GM19035 (cell line): ENCODE results near the gene SEMA6B.
"Not testable (repeated sequence)": the region's sequence is repeated elsewhere in the genome, so short reads cannot be mapped to it uniquely, and the experiment has no call there.

ENCODE experiments used
- ATAC-seq: cut with Tn5 transposase; IDR thresholded peaks from one replicate; pipeline ENCODE4 v1.9.1; 2021; ENCODE audit not compliant: unreplicated experiment

The SEMA6B gene

GRCh38 chr19:4575267-4576015, 16.0 kb upstream of the SEMA6B start:
- ATAC-seq, result no peak

DNA sequence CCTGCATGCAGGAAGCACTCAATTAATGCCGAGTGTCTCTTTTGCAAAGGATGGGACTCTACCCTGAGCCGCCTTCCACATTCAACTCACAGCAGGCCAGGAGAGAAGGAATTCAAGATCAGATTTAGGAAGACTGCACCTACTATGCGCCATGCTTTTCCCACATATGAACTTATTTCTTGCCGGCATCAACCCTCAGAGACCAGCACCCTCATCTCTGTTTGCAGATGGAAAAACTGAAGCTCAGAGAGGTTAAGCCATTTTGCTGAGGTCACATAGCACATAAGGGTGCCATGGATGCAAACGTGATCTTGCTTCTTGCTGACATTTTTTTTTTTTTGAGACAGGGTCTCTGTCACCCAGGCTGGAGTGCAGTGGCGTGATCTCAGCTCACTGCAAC, 14.2 kb upstream of the SEMA6B start:
- no peak for ATAC-seq

DNA sequence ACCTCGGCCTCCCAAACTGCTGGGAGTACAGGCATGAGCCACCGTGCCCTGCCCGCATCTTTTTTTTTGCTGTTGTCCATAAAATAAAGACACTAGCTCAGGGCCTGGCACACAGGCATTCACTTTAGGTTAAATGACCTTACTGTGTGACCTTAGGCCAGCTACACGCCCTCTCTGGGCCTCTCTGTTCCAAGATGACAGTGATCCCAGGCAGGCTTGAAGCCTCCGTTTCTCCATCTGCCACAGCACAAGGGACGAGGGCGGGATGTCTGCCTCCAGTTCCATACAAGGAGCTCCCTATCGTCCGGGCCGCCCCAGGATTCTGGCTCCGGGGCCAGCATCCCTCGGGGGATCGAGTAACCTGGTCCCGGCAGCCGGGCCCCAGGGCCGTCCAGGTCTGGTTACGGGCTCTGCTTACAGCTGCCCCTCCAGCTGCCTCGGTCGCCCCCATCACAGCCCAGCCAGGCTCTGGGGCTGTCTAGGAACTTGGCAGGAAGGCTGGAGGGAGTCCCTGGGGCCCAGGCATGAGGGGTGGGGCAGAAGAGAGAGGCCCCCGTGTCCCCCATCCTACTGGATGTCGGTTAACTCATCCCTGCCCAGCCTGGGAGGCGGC, 11.9 kb upstream of the SEMA6B start:
- no peak for ATAC-seq

- ATAC-seq, result no peak
These were observed 11.4 kb upstream of the SEMA6B start for GRCh38 chr19:4570916-4571304.

DNA sequence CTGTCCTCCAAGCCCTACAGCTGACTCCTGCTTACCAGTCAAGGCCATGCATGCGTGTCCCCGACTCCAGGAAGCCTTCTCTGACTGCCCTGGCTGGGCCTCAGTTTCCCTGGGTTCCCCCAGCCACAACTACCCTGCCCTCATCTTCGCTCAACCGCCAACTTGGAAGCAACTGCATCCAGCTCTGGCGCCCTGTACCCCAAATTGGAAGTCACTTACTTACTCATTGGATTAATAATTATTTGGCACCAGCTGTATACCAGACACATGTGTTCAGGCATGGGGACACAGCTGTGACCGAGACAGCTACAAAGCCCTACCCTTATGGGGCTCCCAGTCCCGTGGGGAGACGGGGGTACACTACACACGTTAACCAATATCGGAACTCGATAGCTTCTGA, 10.9 kb upstream of the SEMA6B start:
- no peak for ATAC-seq

- ATAC-seq, result no peak
These were observed 9.4 kb upstream of the SEMA6B start for GRCh38 chr19:4568886-4569285.

DNA sequence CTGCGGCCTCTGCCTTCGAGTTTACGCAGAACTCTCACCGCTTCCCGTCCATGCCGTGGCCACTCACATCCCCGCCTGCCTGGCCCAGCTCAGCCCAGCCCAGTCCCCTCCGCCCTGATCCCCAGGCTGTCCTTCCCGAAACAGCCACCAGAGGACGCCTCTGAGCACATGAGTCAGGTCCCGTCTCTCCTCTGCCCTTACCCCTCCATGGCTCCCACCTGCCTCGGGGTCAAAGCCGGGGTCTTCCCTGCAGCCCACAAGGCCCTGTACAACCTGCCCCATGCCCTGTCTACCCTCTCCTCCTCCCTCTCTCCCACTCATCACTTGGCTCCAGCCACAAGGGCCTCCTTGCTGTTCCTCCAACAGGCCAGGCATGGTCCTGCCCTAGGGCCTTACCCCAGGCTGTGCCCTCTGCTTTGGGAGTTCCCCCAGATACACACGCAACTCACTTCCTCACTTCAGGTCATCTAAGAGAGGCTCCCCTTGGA, 8.1 kb upstream of the SEMA6B start:
- no peak for ATAC-seq

- no peak for ATAC-seq
These were observed 7.0 kb upstream of the SEMA6B start for GRCh38 chr19:4566402-4567051.

- ATAC-seq, result not testable (repeated sequence)
These were observed 4.1 kb upstream of the SEMA6B start for GRCh38 chr19:4563562-4563961.

GRCh38 chr19:4562085-4562484, 2.6 kb upstream of the SEMA6B start:
- not testable (repeated sequence) for ATAC-seq

GRCh38 chr19:4557971-4558941, 1.2 kb downstream of the SEMA6B start:
- no peak for ATAC-seq

DNA sequence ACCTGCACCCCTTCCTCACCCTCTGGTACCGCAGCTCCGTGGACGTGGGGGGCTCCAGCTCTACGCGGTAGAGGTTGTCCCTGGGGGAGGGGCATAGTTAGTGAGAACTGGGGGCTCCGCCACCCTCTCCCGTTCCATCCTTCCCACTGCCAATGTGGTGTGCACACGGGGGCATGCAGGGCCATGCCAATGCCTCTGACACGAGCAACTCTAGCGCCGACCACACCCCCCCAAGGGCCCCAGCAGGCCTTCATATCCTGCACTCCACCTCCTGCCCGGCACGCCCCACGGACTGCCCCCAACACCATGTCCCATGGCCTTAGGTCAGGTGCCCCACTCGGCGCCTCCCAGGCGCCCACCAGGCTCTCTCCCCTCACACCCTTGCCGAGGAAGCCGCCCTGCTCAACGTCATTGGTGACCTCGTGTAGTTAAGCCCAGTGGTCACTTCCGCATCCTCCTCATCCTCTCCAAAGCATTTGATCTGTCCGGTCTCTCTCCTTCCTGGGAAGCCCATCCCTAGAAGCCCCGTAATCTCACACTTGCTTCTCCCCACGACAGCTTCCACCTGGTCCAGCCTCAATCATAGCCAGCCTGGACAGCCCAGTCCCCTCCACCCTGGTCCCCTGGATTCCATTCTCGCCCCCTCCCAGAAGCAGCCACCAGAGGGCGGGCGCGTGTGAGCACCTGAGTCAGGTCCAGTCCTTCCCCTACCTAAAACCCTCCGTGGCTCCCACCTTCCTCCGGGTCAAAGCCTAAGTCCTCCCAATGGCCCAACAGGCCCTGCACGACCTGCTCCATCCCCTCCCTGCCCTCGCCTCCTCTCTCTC, 2.1 kb downstream of the SEMA6B start:
- ATAC-seq, result no peak

DNA sequence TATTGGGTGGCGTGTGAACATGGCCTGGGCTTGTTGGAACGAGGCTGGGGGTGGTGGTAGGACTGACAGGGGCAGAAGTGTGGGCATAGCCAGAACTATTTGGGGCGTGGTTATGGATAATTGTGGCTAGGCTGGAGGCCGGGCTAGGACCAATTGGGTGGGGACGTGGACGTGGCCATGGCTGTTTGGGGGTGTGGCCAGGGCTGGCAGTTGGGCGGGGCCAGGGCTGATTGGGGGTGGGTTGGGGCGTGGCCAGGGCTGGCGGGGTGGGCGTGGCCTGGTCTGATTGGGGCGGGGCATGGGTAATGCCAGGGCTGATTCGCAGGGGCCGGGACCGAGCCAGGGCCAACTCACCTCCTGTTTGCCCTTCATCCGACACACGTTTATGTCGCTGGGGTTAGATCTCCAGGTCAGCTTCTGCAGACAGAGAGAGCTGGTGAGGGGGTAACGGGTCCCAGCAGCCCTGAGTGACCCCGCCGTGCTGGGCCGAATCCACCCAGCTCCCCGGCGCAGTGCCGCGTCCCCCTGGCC, 2.8 kb downstream of the SEMA6B start:
- no peak for ATAC-seq

- no peak for ATAC-seq
These were observed 3.6 kb downstream of the SEMA6B start for GRCh38 chr19:4555657-4556561.

- no peak for ATAC-seq
These were observed 4.8 kb downstream of the SEMA6B start for GRCh38 chr19:4554717-4555116.

GRCh38 chr19:4553775-4554174, 5.7 kb downstream of the SEMA6B start:
- no peak for ATAC-seq

GRCh38 chr19:4553092-4553695, 6.3 kb downstream of the SEMA6B start:
- no peak for ATAC-seq

DNA sequence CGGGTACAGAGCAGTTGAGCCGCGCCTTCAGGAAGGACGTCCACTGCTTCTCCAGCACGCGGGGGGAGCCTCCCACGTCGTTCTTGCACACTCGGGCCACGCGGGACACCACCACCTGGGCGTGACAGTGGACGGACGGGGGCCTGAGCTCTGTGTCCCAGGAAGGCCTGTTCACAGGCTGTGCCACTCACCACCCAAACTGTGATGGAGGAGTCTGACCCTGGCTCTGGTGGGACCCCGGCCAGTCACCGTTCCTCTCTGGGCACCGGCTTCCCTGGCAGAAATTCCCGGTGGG, 7.0 kb downstream of the SEMA6B start:
- ATAC-seq, result no peak
